ACHN (cell line): ENCODE measurements around the gene CDC34.

Source experiments
- DNase-seq: peaks from one replicate; pipeline ENCODE4 v3.0.0-alpha.2; 2015
- in situ Hi-C: cut with HindIII; loops from 2 replicates; pipeline ENCODE4 v1.10.0; 2017; ENCODE audit warnings: low sequenced_read_pairs, low pct_ligation_motif_present, low pct_unique_long_range_greater_than_20kb

The CDC34 gene, protein sequence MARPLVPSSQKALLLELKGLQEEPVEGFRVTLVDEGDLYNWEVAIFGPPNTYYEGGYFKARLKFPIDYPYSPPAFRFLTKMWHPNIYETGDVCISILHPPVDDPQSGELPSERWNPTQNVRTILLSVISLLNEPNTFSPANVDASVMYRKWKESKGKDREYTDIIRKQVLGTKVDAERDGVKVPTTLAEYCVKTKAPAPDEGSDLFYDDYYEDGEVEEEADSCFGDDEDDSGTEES

DNA sequence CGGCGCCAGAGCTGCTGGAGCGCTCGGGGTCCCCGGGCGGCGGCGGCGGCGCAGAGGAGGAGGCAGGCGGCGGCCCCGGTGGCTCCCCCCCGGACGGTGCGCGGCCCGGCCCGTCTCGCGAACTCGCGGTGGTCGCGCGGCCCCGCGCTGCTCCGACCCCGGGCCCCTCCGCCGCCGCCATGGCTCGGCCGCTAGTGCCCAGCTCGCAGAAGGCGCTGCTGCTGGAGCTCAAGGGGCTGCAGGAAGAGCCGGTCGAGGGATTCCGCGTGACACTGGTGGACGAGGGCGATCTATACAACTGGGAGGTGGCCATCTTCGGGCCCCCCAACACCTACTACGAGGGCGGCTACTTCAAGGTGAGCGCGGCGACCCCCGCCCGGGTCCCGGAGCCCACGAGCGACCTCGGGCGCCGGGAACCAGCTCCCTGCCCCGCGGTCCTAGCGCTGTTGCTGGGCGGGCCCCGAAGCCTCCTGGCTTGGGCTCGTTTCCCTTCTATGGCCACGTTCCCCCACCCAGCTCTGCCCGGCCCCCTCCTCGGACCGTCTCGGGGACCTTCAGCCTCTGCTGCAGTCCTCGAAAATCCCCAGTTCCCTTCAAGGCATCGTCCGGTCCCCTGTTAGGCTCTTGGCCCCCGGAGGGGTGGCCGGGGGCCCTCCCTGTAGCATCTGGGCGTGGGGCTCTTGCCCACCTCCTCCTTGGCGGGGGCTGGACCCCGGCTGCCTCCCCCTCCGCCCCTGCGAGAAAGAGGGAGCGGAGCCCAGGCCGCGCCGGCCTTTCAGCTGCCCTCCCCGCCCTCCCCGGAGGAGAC is at the start of gene CDC34:
TSS of gene CDC34 (plus strand) at position 8 of the 808 bp plus-strand sequence. CDS start at position 180, 172 bp downstream.
- in situ Hi-C loops = no loop called here
- peak; percentile 23 for DNase-seq

DNA sequence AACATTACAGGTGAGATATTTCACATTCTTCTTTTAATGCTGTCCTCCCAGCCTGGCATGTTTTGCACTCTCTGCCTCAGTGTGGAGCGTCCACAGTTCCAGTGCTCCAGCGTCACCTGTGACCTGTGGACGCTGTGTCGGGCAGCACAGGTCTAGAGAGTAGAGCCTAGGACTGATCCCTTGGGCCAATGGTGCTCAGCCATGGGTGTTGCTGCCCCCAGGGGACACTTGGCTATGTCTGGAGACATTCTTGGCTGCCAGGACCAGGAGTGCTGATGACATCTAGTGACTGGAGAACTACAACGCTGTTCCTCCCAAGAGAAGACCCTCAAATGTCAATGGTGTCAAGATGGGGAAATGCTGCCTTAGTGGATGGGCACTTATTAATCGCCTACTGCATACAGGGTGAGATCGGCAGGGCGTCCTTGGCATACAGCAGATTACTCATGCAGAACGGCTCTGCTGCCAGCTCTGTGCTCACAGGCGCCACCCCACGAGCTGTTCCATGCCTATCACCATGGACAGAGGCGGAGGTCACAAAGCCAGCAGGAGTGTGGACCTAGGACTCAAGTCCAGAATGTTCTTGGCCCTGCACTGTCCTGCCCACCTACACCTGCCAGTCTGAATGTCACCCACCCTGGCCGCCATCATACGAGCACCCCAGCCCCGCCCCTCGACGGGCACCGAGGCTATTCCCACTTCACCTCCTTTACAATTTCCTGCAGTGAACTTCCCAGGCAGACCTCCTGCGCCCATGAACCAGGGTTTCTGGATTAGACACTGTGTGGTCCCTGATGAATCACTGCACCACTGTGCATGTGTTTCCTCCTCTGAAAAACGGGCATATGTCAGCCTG is 49.1 kb upstream of the CDC34 start:
- peak; percentile 25 for DNase-seq
- in situ Hi-C loops = no loop called here

DNA sequence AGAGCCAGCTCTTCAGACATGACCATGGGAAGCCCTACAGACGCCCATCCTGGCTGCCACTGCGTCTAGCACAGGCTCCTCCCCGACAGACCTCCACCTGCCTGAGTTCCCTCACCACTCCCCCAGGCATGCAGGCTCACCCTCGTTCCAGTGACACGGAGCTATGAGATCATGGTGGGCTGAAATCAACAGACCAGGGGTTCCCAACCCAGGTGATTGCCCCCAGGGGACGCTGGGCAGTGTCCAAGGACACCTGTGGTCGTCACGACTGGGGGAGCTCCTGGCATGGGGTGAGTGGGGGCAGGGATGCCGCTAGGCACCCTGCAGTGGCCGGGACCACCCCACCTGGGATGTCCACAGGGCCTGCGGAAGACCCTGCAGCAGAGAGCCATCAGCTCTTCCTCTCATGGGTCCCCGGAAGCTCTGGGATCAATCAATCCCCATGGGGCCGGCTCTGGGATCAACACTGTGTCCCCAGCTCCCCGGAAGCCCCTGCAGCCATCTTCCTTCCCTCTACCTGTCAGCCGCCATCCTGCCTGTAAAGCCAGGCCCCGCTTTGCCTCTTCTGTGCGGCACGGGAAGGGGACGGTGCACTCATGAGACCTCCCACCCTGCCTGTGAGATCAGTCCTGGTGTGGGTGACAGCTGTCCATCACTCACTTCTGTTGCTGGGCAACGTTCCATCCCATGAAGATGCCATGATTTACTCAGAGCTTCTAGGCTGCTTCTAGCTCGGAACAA is 48.1 kb upstream of the CDC34 start:
- DNase-seq = no peak
- in situ Hi-C loops = no loop called here

DNA sequence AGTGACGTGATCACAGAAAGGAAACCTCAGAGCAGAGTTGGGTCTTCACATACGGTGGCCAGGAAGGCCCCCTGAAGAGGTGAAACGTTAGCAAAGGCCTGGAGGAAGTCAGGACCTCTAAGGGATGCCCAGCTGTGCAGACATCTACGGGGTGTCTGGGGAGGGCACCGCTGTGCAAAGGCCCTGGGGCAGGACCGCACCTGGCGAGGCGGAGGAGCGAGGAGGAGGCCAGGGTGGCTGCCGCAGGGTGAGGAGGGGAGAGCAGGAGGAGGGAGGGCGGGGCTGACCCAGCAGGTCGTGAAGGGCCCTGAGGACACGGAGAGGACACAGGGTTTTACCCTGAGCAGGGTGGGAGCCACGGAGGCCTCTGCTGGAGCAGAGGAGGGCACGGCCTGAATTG is 47.1 kb upstream of the CDC34 start:
- DNase-seq = no peak
- in situ Hi-C loops = no loop called here

DNA sequence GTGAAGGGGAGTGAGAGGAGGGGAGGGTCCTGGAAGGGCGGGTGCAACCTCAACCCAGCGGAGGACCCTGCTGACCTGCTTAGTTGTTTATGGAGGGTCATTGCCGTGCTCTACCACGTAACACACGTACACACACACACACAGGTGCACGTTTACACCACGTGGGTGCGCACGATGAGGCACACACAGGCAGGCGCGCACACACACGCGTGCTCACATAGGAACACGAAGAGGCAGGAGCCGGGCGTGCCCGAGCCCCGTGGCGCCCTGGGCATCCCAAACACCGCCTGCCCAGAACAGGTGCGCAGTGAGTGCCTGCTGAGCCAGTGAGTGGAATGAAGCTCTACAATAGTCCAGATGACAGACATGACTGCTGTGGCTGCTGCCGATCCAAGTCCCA is 46.5 kb upstream of the CDC34 start:
- in situ Hi-C loops = no loop called here
- DNase-seq = no peak

DNA sequence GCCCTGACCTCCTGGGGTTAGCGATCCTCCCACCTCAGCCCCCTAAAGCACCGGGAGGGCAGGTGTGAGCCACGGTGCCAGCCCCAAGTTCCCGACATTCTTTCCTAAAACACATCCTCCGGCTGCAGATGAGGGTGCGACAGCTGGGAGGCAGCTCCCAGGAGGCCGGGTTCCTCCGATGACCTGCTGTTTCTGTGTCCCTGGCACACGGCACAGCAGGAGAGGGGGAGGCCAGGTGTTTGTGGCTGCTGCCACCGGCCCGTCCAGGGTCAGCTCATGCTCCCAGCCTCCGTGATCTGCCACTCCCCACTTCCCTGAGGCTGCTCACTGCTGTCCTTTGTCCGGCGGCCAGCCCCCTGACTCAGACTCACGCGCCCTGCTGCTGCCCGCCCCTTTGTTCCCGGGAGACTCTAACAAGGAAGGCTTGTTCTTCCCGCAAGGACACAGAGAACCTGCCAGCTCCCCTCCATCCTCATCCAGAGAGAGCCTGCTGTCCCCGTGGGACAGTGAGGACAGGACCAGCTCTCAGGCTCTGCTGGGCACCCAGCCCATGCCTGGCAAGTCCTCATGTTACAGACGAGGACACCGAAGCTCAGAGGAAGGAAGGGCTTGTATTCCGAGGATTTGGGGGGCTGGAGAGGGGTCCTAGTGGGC is 45.9 kb upstream of the CDC34 start:
- peak; percentile 26 for DNase-seq
- in situ Hi-C loops = no loop called here

DNA sequence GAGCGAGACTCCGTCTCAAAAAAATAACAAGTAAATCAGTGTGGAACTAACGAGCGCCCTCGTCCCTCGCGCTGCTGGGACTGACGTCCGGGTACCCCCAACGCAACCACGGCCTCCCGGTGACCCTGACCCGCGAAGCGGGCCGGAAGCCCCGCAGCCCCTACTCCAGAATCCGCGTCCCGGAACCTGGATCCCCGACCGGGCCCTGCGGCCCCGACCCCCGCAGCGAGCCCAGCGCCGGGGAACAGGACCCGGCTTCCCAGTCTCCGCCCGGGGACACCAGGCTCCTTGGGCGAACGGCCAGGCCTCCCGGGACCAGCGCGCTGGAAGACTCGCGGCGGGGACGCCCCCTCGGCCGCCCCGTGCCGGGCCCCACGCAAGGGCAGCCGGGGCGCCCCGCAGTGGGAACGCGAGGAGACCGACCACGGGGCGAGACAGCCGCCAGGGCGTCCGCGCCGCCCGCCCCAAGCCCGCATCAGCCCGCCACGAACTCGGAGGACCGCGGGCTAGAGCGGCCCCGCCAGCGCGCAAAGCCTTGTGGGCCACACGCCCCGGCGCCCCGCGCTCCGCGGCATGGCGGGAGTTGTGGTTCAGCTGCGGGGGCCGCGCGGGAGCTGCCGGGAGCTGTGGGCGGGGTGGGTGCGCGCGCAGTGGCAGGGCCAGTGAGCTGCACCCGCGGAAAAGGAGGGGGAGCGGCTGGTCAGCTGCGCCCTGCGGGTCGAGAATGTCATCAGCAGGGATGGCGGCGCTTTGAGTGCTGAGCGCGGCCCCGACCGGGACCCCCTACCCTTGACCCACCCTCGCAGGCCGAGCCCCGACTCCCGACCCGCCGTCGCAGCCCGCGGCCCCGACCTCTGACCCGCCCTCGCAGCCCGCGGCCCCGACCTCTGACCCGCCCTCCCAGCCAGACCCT is 42.8 kb upstream of the CDC34 start:
- in situ Hi-C loops = no loop called here
- peak; percentile 89 for DNase-seq

DNA sequence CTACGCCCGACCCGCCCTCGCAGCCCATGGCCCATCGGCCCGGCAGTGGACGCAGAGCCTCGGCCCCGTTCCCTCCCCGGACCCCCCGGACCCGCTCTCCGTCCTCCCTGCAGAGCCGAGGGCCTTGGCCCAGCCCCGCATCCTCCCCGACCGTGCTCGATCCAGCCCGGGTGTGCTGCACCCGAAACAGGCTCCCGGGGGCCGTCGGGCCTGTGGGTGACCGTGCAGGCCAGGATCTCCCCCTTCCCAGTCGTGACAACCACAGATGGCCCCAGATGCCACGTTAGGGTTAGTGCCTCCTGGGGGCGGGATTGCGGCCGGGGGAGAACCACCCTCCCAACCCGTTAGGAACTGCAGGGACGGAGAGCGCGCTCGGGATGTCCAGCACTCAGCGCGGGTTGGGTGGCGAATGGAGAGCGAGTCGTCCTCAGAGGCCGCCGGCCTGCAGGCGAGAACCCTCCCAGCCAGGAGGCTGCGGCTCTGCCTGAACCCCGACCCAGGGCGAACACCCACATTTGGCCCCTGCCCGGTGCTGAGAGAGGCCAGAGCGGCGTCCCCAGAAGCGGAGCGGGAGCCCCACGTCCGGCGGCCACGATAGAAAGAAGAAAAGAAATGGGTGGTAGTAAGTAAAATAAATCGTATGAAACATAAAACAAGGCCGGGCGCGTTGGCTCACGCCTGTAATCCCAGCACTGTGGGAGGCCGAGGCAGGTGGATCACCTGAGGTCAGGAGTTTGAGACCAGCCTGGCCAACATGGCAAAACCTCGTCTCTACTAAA is 42.0 kb upstream of the CDC34 start:
- no peak for DNase-seq
- in situ Hi-C loops = no loop called here

DNA sequence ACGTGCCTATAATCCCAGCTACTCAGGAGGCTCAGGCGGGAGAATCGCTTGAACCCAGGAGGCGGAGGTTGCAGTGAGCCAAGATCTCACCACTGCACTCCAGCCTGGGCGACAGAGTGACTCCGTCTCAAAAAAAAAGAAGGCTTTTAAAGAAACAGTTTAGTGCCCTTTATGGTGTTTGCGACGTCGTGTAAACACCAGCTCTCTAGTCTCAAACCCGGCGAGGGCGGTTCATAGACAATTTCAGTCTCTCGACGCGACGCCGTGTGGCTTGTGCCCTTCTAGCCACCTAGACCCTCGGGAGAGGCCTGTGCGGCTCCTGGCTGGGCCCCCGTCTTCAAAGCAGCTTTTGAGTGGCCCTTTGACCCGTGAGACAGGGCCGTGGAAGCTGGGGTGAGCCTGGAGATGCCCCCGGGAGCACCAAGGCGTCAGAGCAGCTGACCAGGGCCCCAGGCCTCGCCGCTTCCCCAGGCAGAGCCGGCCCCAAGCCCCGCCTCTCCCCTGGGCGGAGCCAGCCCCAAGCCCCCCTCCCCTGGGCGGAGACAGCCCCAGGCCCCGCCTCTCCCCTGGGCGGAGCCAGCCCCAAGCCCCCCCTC is 40.3 kb upstream of the CDC34 start:
- DNase-seq = no peak
- in situ Hi-C loops = no loop called here

DNA sequence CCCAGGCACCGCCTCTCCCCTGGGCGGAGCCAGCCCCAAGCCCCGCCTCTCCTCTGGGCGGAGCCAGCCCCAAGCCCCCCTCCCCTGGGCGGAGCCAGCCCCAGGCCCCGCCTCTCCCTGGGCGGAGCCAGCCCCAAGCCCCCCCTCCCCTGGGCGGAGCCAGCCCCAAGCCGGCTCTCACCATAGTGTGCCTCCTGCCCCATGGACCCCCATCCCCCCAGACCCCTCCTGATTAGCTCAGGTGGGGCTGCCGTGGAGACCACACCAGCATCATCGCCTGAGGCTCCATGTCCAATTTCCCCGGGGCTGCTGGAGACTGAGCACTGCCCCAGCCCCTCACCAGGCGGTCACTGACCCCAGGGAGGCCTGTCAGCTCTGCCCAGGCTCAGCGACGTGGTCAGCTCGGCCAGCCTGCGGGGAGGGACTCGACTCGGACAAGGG is 39.4 kb upstream of the CDC34 start:
- DNase-seq = no peak
- in situ Hi-C loops = no loop called here

DNA sequence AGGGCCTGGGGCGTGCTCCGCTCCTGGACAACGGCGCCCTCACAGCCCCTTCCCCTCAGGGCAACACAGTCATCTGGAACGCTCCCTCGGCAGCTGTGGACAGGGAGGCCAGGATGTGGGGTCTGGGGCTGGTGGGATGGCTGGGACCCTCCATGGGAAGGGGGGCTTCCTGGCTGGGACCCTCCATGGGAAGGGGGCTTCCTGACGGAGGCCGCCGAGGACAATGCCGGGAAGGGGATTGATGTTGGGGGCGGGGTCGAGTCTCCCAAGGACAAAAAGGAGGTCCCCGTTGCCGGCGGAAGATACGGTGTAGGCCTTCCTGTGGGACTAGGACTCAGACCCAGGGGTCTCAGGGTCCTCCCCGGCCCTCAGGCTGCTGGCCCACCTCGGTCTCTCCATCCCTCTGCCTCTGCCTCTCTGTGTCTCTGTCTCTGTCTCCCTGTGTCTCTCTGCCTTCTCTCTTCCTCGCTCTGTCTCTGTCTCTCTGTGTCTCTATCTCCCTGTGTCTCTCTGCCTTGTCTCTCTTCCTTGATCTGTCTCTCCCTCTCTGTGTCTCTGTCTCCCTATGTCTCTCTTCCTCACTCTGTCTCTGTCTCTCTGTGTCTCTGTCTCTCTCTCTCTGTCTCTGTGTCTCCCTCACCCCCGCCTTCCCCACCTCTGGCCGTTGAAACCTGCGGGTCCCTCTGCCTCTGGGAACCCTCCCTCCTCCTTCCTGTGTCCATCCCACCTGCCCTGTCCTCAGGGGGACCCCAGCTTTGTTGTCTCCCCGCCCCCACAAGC is 38.0 kb upstream of the CDC34 start:
- no peak for DNase-seq
- in situ Hi-C loops = no loop called here

DNA sequence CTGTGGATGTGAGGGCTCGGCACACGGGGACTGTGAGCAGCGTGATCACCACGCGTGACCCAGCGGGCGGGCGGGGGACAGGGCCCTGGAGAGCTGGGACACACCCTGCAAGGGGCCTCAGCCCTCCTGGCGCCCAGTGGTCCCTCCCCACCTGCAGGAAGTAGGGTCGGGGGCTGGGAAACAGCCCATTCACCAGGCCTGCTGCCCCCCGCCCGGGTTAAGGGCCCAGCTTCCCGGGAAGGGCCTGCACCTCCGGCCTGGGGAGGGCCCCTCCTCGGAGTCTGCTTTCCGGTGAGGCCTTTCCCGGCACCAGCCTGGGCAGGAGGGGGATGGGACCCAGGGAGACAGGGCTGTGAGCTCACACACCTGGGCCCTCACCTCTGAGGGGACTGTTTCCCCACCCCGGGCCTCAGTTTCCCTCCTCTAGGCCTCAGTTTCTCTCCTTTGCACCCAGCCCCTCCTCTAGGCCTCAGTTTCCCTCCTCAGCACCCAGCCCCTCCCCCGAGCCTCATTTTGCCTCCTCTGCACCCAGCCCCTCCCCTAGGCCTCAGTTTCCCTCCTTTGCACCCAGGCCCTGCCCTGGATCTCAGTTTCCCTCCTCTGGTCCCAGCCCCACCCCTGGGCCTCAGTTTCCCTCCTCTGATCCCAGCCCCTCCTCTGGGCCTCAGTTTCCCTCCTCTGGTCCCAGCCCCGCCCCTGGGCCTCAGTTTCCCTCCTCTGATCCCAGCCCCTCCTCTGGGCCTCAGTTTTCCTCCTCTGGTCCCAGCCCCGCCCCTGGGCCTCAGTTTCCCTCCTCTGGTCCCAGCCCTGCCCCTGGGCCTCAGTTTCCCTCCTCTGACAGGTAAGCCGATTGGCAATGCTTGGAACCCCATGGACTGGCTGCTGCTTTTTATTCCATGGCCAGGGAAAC is 37.1 kb upstream of the CDC34 start:
- DNase-seq = no peak
- in situ Hi-C loops = no loop called here

DNA sequence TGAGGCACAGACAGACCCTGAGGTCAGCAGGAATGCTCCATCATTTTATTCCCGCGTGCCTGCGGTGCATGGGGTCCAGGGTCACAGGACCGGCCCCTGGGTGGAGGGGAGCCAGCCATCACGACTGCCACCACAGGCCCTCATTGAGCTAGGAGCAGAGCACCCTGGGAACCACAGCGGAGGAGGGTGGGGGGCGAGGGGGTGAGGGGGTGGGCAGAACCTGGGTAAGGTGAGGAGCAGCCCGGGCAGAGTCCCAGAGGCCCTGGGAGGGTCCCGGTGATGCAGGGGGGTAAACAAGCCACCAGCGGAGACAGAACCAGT is 36.5 kb upstream of the CDC34 start:
- in situ Hi-C loops = no loop called here
- no peak for DNase-seq

DNA sequence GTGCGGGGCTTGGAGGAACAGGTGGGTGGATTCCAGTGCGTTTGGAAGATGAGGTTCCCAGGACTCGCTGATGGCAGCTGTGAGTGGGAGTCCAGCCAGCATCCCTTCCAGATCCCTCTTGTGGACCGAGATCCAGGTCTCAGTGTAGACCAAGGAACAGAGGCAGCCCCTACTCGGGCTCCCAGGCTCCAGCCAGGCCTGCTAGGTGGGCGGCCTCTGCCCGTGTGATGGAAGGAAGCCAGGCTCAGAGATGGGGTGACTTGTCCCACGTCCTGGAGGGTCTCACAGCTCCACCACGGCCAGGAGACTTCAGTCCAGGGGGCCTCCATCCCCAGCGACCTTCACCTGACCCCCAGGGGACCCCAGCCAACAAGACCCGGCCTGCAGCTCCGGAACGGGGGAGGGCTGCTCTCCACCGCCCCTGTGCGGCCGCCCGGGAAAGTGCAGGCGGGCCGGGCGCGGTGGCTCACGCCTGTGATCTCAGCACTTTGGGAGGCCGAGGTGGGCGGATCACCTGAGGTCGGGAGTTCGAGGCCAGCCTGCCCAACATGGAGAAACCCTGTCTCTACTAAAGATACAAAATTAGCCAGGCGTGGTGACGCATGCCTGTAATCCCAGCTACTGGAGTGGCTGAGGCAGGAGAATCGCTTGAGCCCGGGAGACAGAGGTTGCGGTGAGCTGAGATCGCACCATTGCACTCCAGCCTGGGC is 36.0 kb upstream of the CDC34 start:
- in situ Hi-C loops = no loop called here
- DNase-seq = peak; percentile 18
